SH-SY5Y (cell line): ENCODE measurements around the gene GJA5.

ENCODE experiments used
- GATA2 ChIP-seq: IDR thresholded peaks from 2 replicates; pipeline ENCODE4 v1.6.1; 2011; ENCODE audit warnings: mild to moderate bottlenecking, low read depth, low read length
- GATA3 ChIP-seq: IDR thresholded peaks from 2 replicates; pipeline ENCODE4 v1.6.1; 2011; ENCODE audit warnings: low read depth, mild to moderate bottlenecking, low read length, moderate library complexity

GJA5 gene

DNA sequence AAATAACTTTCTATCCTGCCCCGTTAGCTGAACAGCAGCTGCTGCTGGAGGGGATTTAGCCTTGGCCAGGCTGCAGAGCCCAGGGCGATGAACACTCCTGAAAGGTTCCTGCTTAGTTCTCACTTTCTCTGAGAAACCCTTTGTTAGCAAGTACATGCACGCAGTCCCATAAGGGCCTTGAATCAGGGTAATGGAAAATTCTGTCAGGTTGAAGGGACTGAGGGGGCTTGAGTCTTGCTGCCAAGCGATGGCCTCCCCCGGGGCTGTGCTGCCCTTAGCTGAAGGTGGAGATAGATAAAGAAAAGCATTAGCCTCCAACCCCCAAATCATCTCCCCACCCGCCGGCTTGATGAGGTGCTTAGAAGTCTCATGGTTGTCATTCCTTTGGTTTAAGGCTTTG lies 7.9 kb downstream of the GJA5 start:
- TF ChIP-seq GATA3 (no peak), GATA2 (no peak)

DNA sequence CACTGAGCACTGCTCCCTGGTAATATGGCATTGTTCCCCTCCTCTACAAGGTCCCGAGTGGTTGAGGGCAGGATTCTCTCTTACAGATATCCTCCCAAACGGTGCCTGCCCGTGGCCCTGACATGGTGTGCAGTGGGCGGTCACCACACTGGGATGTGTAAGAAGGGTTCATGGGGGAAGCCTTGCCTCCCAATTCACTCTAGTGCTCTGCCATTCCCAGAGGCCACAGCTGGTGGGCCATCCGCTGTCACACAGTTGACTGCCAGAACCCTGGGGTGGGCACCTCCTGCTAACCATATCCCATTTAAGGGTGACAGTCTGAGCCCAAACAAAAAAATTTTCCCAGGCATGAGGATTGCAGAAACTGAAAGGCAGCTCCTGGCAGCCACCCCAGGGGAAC lies 9.1 kb downstream of the GJA5 start:
- no peak for TF ChIP-seq GATA3
- TF ChIP-seq GATA2: no peak

DNA sequence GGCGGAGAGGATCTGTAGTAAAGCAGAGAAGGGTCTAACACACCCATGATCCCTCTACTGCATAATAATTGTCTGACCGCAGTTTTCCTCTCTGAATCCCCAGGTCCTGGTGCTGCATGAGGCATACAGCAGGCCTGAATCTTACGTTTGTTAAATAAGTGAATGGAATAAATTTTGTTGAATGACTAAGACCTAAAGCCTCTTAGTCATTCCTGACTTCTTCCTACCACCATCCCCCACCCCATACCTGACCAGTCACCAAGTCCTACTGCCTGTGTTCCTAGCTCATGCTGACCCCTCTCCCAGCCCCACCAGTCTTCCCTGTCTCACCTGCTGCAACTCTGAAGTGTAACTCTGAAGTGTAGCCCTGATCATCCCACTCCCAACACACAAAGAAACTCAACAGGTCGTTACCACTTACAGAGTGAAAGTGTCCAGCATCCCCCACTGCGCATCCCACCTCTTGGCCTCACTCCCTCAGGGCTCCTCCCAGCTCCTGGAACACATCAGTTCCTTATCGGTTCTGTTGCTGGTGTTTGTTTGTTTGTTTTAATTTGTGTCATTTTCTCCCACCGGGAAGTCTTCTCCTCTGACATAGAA lies 9.7 kb downstream of the GJA5 start:
- TF ChIP-seq GATA3: no peak
- TF ChIP-seq GATA2: no peak

DNA sequence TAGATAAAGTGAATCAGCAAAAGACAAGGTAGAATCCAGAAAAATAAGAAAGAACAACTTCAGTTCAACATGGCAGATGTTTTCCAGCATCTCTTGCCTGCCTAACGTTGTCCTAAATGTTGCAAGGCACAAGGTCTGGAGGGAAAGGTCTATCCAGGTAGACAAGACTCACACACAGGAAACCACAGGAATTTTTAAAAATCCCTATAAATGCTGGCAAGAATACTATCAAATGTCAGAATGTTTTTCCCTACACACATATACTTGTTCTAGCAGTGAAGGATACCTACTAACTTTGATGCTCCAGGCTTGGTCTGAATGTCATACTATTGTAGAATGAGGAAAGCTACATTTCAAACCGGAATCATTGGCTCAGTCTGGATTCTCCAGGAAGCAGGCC lies 10.6 kb downstream of the GJA5 start:
- TF ChIP-seq GATA3 (no peak), GATA2 (no peak)

DNA sequence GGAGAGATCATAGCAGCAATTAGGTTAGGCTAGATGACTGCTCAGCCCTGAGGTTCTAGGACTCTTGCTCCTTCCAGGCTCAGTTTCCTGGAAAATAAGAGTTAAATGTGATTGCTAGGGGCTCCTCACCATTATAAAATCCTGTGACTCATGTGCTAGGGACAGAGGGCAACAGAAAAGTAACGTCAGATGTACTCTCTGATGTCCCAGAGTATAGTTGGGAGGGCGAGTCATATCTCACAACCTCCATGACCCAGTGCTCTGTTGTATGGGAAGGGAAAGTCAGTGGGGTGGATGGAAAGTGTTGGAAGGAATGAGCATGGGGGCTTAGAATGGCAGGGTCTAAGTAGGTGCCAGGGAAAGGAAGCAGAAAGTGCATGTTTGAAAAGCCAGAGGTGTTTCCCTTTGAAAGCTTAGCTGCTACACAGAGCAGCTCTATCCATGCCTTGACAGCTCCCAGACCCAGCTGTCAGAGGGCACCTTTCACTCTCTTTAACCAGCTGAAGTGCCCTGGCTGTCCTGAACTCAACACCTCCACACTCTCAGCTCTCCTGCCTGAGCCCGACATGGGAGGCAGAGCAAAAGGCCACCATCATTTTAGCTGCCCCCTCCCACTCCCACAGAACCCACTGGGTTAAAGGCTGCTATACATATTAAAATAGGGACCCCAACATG lies 11.6 kb downstream of the GJA5 start:
- TF ChIP-seq GATA2: no peak
- no peak for TF ChIP-seq GATA3

DNA sequence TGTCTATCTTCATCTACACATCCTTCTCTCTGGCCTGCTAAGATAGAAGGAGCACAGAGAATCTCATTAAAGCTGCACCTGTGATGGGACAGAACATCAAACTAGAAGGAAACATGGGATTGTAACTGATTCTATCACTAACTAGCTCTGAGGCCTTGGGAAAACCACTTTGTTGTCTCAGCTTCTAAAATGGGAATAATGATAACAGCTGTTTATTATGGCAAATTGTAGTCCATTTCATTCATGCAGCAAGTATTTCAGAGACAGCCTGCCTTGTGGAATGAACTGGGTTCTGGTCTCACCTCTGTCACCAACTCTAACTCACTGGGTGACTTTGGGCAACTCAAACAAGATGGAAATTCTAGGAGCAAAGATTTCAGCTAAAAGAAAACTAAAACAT lies 12.4 kb downstream of the GJA5 start:
- TF ChIP-seq GATA2 (no peak), GATA3 (no peak)

DNA sequence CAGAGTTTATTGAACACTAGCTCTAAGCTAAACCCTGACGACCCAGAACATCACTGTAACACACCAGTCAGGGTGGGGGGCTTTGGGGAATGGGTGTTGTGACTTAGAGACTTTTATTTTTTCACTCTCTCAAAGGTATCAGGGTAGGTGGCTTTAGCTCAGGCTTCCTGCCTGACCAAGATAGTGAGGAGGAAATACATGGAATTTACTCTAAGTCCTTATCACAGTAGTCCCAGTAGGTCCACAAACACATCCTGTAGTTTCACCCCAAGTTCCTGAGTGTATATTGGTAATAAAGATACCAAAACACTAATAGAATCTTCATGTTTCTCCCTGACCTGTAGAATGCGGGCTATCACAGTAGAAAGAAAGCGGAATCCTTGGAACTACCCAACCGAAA lies 15.1 kb downstream of the GJA5 start:
- TF ChIP-seq GATA2 (no peak), GATA3 (no peak)

DNA sequence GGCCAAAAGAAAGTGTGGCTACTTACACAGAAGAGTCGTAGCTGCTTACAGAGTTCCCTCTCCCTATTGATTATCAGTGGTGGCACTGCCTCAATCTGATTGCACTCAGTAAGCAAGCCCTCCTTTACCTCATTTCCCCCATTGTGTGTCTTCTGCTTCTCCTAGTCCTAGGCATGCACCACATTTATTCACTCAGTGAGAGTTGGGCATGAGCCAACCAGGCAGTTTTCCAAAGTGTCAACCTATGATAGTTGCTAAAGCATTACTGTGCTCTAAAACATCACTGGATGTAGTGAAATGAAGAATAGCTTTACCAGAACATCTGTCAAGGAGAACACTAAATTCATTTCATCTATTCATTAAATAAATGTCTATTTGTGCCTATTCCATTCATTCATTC lies 19.3 kb downstream of the GJA5 start:
- TF ChIP-seq GATA2 (no peak), GATA3 (no peak)

DNA sequence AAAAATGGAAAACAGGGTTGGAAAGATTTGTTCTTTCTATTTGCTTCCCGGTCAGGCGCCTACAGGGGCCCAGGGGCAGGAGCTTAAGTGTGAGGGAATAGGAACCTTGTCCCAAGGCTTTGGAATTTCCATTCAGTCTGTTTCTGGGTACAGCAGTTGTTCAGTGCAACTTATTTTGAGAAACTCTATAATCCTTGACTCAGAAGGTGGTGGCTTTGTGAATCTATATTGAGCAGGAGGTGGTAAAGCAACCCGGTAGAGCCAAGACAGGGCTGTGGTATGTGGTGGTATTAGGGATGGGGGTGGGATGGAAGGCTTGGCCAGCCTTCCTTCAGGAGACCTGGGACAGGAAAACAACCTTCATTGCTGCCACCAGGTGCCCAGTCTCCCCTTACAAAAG lies 20.0 kb downstream of the GJA5 start:
- TF ChIP-seq GATA3 (no peak), GATA2 (no peak)

DNA sequence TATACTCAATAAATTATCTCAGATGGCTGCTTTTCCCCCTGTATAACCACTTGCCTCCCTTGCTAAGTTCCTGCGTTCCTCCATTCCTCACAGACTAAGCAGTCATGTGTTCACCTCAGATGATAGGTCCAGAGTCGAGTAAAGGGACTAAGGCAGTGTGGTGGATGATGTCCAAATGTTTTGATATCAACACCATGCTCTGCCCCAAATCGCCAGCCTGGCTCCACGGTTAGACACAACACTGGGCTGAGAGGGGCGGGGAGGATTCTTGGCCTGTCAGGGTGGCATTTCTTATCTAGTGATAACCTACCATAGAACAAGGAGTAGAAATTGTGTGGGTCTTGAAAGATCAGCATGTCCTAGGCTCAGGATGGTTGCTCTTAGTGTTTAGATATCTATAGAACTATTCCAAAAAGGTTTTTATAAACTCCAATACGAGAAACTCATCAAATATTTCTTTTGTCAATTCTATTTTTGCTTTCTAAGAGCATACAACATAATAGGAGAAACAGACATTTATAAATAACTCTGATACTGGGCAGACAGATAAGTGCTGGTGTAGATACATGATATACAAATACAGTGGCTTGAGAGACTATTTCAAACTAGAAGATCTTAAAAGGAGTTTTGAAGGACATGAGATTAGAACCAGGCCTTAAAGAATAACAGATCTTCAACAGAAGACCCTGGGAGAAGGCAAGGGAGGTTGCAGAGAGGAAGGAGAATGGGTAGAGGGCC lies 21.5 kb downstream of the GJA5 start:
- TF ChIP-seq GATA3 (no peak), GATA2 (no peak)

DNA sequence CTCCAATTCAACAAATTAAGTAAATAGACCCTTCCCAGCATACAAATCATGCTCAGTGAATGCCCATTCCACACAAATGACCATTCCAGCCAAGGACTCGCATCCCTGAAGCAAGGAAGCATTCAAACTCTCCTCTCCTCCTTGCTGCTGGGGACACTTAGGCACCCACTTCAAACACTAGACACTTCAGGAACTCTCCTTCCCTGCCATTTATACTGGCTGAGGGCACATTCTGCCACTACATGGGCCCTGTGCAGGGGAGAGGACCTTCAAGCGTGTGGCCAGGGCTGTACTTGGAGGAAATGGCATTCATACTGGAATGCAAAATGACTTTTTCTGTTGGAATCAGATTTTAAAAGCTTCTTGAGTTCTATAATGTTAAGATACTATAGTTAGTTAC lies 22.3 kb downstream of the GJA5 start:
- TF ChIP-seq GATA3: no peak
- no peak for TF ChIP-seq GATA2

DNA sequence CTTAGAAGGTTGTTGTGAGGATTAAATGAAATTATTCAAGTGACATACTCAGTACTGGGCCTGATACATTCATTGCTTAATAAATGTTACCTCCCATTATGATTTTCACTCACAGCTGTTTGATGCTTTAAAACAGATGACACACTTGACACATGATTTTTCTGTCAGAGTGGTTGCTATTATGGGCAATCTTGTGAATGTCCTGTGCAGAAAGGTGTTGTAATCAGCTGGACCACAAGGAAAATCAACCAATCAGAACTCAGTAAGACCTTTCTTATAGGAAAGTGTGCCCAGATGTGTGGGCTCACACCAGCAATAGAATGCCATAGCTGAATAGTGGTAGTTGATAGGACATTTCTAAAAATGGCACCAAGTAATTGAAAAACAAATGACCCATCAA lies 23.5 kb downstream of the GJA5 start:
- TF ChIP-seq GATA3: no peak
- no peak for TF ChIP-seq GATA2

DNA sequence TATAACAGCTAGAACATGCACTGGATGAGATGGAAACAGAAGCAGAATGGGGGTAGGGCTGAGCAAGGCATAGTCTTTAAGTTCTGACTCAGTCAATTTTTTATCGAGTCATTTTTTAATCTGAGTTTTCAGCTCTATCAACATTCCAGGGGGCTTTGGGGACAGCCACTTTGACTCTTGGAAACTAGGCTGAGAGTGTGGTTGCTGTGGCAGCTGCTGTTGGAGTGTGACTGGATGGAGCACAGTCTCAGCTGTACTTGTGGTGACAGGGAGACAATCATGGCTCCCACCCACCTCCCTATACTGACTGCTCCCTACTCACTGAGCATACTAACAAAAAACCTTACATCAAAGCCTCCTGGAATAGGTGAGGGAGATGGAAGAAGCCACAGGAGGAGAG lies 25.0 kb downstream of the GJA5 start:
- TF ChIP-seq GATA2: no peak
- no peak for TF ChIP-seq GATA3

DNA sequence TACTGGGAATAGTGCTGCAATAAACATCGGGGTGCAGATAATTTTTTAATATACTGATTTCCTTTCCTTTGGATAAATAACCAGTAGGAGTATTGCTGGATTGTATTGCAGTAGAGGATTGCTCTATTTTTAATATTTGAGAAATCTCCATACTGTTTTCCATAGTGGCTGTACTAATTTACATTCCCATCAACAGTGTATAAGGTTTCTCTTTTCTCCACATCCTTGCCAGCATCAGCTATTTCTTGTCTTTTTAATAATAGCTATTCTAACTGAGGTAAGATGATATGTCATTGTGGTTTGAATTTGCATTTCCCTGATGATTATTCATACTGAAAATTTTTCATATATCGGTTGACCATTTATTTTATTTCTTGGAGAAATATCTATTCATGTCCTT lies 31.1 kb downstream of the GJA5 start:
- TF ChIP-seq GATA3: no peak
- TF ChIP-seq GATA2: no peak

DNA sequence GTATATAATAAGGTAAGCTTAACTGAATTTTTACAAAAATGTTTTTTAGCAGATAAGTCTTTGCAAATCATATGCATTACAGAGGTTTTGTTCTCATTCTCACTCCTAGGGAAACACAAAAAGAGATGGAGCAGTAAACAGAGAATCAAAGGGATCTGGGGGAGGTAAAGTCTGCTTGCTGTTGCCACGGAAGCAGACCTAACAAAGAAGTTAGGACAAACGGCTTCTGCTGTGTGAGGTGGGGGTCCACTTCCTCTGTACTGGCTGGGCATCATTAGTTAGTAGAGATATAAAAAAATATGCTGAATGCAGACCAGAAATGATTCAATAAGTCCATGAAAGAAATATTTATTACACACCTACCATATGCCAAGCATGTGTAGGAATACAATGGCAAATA lies 34.2 kb downstream of the GJA5 start:
- TF ChIP-seq GATA2: no peak
- no peak for TF ChIP-seq GATA3
